IPS-20b (cell line): Measurements from ENCODE around the gene CANX.
A peak's percentile ranks its signal among the peaks of the same experiment; 100 is the strongest.
"Not testable (repeated sequence)": the region's sequence is repeated elsewhere in the genome, so short reads cannot be mapped to it uniquely, and the experiment has no call there.

Source experiments
- H3K27ac ChIP-seq: one replicate; pipeline ENCODE4 v1.5.1; 2013; ENCODE audit warnings: low read length
- H3K27me3 ChIP-seq: 2 replicates; pipeline ENCODE4 v1.6.1; 2013; ENCODE audit warnings: mild to moderate bottlenecking, low read length, inconsistent platforms; ENCODE audit not compliant: insufficient read depth
- H3K36me3 ChIP-seq: 2 replicates; pipeline ENCODE4 v1.6.1; 2013; ENCODE audit warnings: low read depth, mild to moderate bottlenecking, inconsistent platforms, low read length, moderate library complexity; ENCODE audit not compliant: insufficient read depth
- H3K4me1 ChIP-seq: 2 replicates; pipeline ENCODE4 v1.6.1; 2013; ENCODE audit warnings: mild to moderate bottlenecking, control low read depth, inconsistent platforms, low read length, moderate library complexity; ENCODE audit not compliant: insufficient read depth
- H3K4me3 ChIP-seq: 2 replicates; pipeline ENCODE4 v1.5.1; 2013; ENCODE audit warnings: mild to moderate bottlenecking, low read length, inconsistent platforms
- H3K9ac ChIP-seq: 2 replicates; pipeline ENCODE4 v1.6.1; 2013; ENCODE audit warnings: low read depth, mild to moderate bottlenecking, inconsistent platforms, low read length, moderate library complexity
- H3K9me3 ChIP-seq: 2 replicates; pipeline ENCODE4 v1.6.1; 2013; ENCODE audit warnings: mild to moderate bottlenecking, low read depth, low read length, inconsistent platforms; ENCODE audit not compliant: insufficient read depth

Gene CANX

DNA sequence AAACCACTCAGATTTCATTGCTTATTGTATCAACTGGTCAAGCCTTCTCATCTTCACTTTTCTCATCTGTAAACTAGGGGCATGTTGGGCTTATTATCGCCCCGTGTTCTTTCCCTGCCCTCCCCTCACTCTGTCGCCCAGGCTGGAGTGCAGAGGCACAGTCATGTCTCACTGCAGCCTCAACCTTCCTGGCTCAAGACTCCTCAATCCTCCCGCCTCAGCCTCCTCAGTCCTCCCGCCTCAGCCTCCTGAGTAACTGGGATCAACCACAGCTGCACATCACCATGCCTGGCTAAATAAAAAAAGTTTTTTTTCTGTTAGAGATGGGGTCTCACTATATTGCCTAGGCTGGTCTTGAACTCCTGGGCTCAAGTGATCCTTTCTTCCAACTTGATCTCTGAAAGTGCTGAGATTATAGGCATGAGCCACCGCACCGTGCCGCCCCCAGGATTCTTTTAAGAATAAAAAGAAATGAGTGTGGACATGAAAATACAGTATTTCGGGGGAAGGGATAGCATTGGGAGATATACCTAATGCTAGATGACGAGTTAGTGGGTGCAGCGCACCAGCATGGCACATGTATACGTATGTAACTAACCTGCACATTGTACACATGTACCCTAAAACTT, 35.9 kb downstream of the CANX start:
- Histone ChIP-seq H3K36me3 (peaks cover 50% of the 10 kb centered on the region), H3K4me3 (peak overlapping the region; percentile 84), H3K27ac (no peak overlapping the region), H3K9ac (peak overlapping the region; percentile 83; the same call in 1 of the 2 replicates), H3K9me3 (no peaks in the 10 kb centered on the region), H3K4me1 (no peaks in the 10 kb centered on the region; the same call in 1 of the 2 replicates), H3K27me3 (no peaks in the 10 kb centered on the region)

DNA sequence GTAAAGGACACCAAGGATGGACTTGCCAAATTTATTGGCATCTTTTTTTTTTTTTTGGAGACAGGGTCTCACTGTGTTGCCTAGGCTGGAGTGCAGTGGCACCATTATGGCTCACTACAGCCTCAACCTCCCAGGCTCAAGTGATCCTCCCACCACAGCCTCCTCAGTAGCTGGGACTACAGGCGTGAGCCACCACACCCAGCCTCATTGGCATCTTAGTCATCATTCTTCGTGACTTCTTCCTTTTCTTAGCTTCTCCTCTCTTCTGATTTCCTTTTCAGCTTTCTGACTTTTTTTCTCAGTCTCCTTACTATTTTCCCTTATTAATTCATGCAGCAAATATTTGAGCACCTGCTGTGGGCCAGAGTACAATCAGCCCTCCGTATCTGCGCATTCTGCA, 40.0 kb downstream of the CANX start:
- no peaks in the 10 kb centered on the region for H3K27me3 ChIP-seq
- peaks cover 43% of the 10 kb centered on the region for H3K36me3 ChIP-seq

DNA sequence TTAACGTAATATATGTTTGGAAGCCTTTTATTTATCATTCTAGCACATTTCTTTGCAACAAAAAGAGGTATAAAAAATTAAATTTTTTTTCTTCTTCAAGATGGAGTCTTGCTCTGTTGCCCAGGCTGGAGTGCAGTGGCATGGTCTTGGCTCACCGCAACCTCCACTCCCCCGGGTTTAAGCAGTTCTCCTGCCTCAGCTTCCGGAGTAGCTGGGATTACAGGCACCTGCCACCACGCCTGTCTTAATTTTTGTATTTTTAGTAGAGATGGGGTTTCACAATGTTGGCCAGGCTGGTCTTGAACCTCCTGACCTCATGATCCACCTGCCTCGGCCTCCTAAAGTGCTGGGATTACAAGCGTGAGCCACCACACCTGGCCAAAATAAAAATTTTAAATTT, 45.3 kb downstream of the CANX start:
- H3K9me3 ChIP-seq, H3K9ac ChIP-seq, H3K4me1 ChIP-seq, H3K27me3 ChIP-seq, H3K27ac ChIP-seq, H3K4me3 ChIP-seq: not testable (repeated sequence)
- H3K36me3 ChIP-seq = peaks cover 18% of the 10 kb centered on the region; the same call in 1 of the 2 replicates

More for the DNA sequence above, 40.0 kb downstream of the CANX start:
- Histone ChIP-seq H3K9me3 (no peaks in the 10 kb centered on the region), H3K27ac (no peak overlapping the region), H3K4me3 (no peak overlapping the region), H3K9ac (no peak overlapping the region), H3K4me1 (no peaks in the 10 kb centered on the region; the same call in 1 of the 2 replicates)

- Histone ChIP-seq H3K27me3 (no peaks in the 10 kb centered on the region), H3K9ac (no peak overlapping the region), H3K27ac (no peak overlapping the region), H3K36me3 (no peaks in the 10 kb centered on the region; the same call in 1 of the 2 replicates), H3K4me3 (no peak overlapping the region), H3K9me3 (no peaks in the 10 kb centered on the region), H3K4me1 (no peaks in the 10 kb centered on the region)
These were observed 48.1 kb downstream of the CANX start for GRCh38 chr5:179746872-179747271.

DNA sequence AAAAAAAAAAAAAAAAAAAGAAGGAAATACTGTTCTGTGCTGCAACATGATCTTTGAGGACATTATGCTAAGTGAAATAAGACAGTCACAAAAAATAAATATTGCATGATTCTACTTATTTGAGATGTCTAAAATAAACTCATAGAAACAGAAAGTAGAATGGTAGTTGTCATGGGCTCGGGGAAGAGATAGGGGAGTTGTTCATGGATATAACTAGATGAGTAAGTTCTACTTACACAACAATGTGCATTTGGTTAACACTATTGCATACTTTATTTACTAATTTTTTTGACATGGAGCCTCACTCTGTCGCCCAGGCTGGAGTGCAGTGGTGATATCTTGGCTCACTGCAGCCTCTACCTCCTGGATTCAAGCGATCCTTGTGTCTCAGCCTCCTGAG, 49.0 kb downstream of the CANX start:
- Histone ChIP-seq H3K36me3 (no peaks in the 10 kb centered on the region; the same call in 1 of the 2 replicates), H3K4me1 (no peaks in the 10 kb centered on the region), H3K27ac (no peak overlapping the region)

DNA sequence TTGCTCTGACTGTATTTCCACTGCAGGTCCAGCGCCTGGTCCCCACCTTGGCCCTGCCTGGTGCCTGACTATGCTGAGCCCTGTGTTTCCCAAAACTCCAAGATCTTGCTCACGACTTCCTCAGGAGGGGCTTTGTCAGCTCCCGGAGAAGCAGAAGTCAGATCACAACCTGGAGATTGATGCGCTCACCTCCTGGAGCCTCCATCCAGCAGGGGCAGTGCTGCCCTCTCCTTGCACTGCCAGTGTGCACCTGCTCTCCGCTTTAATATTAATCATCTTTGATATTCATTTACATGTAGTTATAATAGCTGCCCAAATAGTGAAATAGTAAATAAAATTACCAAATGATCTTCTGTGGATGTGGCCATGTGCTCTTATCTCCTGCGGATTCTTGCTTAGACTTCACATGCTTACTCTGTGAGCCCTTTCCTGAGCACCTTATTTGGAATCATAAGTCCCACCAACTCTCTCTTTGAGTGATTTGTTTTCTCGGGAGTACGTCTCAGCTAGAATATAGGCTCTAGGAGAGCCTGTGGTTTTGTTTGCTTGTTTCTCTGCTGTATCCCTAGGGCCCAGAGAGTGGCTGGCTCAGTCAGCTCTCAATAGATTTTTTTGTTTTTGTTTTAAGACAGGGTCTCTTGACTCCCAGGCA, 51.2 kb downstream of the CANX start:
- no peaks in the 10 kb centered on the region; the same call in 1 of the 2 replicates for H3K36me3 ChIP-seq
- no peaks in the 10 kb centered on the region for H3K9me3 ChIP-seq
- H3K4me3 ChIP-seq = no peak overlapping the region
- no peak overlapping the region for H3K27ac ChIP-seq
- no peak overlapping the region for H3K9ac ChIP-seq
- H3K27me3 ChIP-seq = no peaks in the 10 kb centered on the region
- H3K4me1 ChIP-seq = peaks cover 10% of the 10 kb centered on the region

More for the DNA sequence above, 49.0 kb downstream of the CANX start:
- no peaks in the 10 kb centered on the region for H3K9me3 ChIP-seq
- no peak overlapping the region for H3K4me3 ChIP-seq
- no peak overlapping the region for H3K9ac ChIP-seq
- H3K27me3 ChIP-seq = no peaks in the 10 kb centered on the region

DNA sequence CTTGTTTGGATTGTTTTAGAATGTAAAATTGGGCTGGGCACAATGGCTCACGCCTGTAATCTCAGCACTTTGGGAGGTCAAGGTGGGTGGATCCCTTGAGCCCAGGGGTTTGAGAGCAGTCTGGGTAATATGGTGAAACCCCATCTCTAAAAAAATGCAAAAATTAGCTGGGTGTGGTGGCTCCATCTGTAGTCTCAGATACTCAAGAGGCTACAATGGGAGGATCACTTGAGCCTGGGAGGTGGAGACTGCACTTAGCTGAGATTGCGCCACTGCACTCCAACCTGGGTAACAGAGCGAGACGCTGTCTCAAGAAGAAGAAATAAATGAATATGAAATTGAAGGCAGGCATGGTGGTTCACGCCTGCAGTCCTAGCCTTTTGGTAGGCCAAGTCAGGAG, 55.2 kb downstream of the CANX start:
- Histone ChIP-seq H3K36me3 (no peaks in the 10 kb centered on the region; the same call in none of the 2 replicates), H3K4me1 (peaks cover 16% of the 10 kb centered on the region), H3K9me3 (no peaks in the 10 kb centered on the region), H3K27ac (no peak overlapping the region), H3K27me3 (no peaks in the 10 kb centered on the region), H3K4me3 (no peak overlapping the region), H3K9ac (no peak overlapping the region)

GRCh38 chr5:179755022-179755421, 56.3 kb downstream of the CANX start:
- H3K9me3 ChIP-seq = no peaks in the 10 kb centered on the region
- peaks cover 18% of the 10 kb centered on the region for H3K4me1 ChIP-seq
- H3K9ac ChIP-seq = peak overlapping the region; percentile 2; the same call in 1 of the 2 replicates
- H3K36me3 ChIP-seq = no peaks in the 10 kb centered on the region; the same call in none of the 2 replicates
- peak overlapping the region; percentile 14; the same call in 1 of the 2 replicates for H3K4me3 ChIP-seq
- no peak overlapping the region for H3K27ac ChIP-seq
- no peaks in the 10 kb centered on the region for H3K27me3 ChIP-seq

GRCh38 chr5:179758955-179759354, 60.2 kb downstream of the CANX start:
- Histone ChIP-seq H3K36me3 (no peaks in the 10 kb centered on the region; the same call in 1 of the 2 replicates), H3K4me3 (no peak overlapping the region), H3K27me3 (no peaks in the 10 kb centered on the region), H3K9ac (no peak overlapping the region), H3K9me3 (no peaks in the 10 kb centered on the region), H3K4me1 (peaks cover 36% of the 10 kb centered on the region), H3K27ac (no peak overlapping the region)

DNA sequence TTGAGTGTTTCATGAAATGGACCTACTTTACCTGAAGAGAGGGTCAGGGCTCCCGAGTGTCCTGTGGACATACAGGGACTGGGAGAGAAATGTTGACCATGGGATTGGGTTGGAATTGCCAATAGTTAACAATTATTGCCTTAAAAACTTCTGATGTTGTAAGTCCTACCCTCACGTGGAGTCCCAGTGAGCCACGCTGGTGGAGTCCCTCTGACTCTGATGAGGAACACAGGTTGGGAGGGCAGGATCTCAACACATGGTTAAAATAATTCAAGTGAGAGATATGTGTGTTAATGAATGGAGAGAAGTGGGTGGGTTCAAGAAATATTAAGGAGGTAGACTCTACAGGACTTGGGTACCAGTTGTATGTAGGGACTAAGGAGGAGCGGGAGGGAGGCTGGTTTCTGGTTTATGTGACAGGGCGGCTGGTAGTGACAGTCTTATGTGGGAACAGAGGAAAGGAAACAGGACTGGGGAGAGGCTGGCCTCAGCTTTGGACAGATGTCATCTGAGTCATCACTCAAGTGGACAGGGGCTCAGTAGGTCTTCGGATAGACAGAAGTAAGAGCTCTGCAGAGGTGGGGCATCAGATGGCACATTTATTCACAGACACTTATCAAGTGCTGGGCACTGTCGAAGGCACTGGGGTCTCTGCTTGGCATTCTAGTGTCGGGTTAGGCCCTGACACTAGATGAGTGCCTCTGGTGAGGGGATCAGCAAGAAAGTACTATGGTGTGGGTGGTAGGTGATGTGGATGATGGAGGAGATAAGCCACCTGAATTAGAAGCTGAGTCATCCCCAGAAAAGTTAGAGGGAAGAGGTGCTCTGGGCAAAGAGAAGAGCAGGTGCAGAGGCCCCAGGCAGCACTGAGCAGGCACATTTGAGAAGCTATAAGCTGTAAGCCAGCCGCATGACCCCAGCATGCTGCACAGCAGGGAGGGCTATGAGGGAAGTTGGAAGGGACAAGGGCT, 61.1 kb downstream of the CANX start:
- Histone ChIP-seq H3K36me3 (no peaks in the 10 kb centered on the region; the same call in 1 of the 2 replicates), H3K27ac (no peak overlapping the region), H3K9ac (no peak overlapping the region), H3K4me1 (peaks cover 28% of the 10 kb centered on the region), H3K27me3 (no peaks in the 10 kb centered on the region), H3K9me3 (no peaks in the 10 kb centered on the region), H3K4me3 (no peak overlapping the region)

DNA sequence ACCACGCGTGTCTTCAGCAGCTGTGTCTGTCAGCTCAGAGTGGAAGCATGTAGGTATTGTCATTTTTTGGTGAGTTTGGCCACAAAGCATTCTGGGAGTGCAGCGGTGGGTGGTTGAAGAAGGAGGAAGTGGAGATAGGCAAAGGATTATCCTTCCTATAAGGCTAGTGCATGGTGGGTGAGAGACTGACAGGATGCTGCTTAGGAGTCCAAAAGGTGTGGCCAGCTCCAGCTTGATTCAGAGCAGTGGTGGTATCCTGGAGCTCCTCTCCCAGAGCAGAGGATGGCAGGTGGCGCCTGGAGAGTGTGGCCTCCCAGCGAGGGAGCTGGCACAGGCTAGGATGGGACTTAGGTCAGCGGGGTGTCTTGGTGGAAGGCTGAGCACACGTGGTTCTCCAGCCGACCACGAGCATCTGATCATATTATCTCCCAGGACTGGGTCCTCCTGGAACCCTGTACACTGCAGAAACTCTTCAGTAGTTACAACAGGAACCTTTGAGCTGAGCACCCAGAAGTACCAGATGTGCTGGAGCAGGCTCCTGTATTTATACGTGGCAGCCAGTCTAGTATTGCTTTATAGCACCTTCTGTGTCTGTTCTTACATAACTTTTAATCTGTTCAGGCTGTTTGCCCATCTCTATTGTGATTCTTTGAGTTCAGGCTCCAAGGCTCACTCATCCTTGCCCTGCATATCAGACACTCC, 63.5 kb downstream of the CANX start:
- Histone ChIP-seq H3K36me3 (peaks cover 23% of the 10 kb centered on the region), H3K4me1 (peaks cover 21% of the 10 kb centered on the region)

More for the DNA sequence above, 63.5 kb downstream of the CANX start:
- Histone ChIP-seq H3K9ac (no peak overlapping the region), H3K27ac (no peak overlapping the region), H3K4me3 (no peak overlapping the region), H3K9me3 (no peaks in the 10 kb centered on the region), H3K27me3 (no peaks in the 10 kb centered on the region)
